Chondrocyte (in vitro differentiated cells): ENCODE measurements around the gene BBS7. TPM values are rescaled to one million over a fixed set of nuclear protein-coding genes. Genes with fewer than 3 reads are reported as not detected.

Source experiments
- DNase-seq: peaks from one replicate; pipeline ENCODE4 v3.0.0; 2021; ENCODE audit warnings: mixed read lengths, low spot score
- H3K27ac Mint-ChIP-seq: one replicate; pipeline ENCODE4 v1.8.0; 2021; ENCODE audit warnings: mild to moderate bottlenecking, moderate library complexity, mixed read lengths; ENCODE audit not compliant: unreplicated experiment
- H3K27me3 Mint-ChIP-seq: 2 replicates; pipeline ENCODE4 v1.8.0; 2021; ENCODE audit warnings: low read depth, mixed read lengths
- H3K36me3 Mint-ChIP-seq: 2 replicates; pipeline ENCODE4 v1.8.0; 2021; ENCODE audit warnings: low read depth, mixed read lengths
- H3K4me1 Mint-ChIP-seq: 2 replicates; pipeline ENCODE4 v1.8.0; 2021; ENCODE audit warnings: low read depth, mild to moderate bottlenecking, mixed read lengths
- H3K4me3 Mint-ChIP-seq: one replicate; pipeline ENCODE4 v1.8.0; 2021; ENCODE audit warnings: mild to moderate bottlenecking, moderate library complexity, mixed read lengths; ENCODE audit not compliant: unreplicated experiment
- H3K9me3 Mint-ChIP-seq: 2 replicates; pipeline ENCODE4 v1.8.0; 2021; ENCODE audit warnings: low read depth, mixed read lengths
- CTCF ChIP-seq: fragments of 200-600 bp; sonication (generic); IDR thresholded peaks from 2 replicates; pipeline ENCODE4 v1.5.0; 2021; ENCODE audit warnings: antibody characterized with exemption, mild to moderate bottlenecking, moderate library complexity
- total RNA-seq: library from RNA; stranded (reverse); gene quantifications from 3 replicates; pipeline ENCODE4 v1.2.1, GENCODE V29; 2021

BBS7 gene
- total RNA-seq, 1 donor from 2014 or later, result 22.9 TPM

GRCh38 chr4:121823505-121824170 lies 46.6 kb downstream of the BBS7 start, which contains the start of gene CCNA2:
Gene CCNA2, minus strand, starts transcription at chr4:121823883. Its CDS starts 255 bp downstream, at chr4:121823628.
- Mint-ChIP-seq H3K27me3 (no peaks in the 10 kb centered on the region), H3K9me3 (no peaks in the 10 kb centered on the region), H3K27ac (peak within 1 kb of the TSS; percentile 96), H3K36me3 (peaks cover 4% of the 10 kb centered on the region), H3K4me1 (peaks cover 44% of the 10 kb centered on the region), H3K4me3 (peak within 1 kb of the TSS; percentile 93)
- peak; percentile 95 for DNase-seq
- no peak for TF ChIP-seq CTCF

GRCh38 chr4:121822796-121823504 lies 47.3 kb downstream of the BBS7 start:
- no peak for DNase-seq

GRCh38 chr4:121822047-121822446 lies 48.2 kb downstream of the BBS7 start:
- TF ChIP-seq CTCF, result no peak
- Mint-ChIP-seq H3K27ac (peak overlapping the region; percentile 96), H3K4me1 (peaks cover 51% of the 10 kb centered on the region), H3K36me3 (peaks cover 7% of the 10 kb centered on the region), H3K27me3 (no peaks in the 10 kb centered on the region), H3K9me3 (no peaks in the 10 kb centered on the region), H3K4me3 (peak overlapping the region; percentile 93)
- no peak for DNase-seq

More at GRCh38 chr4:121822796-121823504, 47.3 kb downstream of the BBS7 start:
- no peaks in the 10 kb centered on the region for H3K27me3 Mint-ChIP-seq
- peaks cover 51% of the 10 kb centered on the region for H3K4me1 Mint-ChIP-seq
- peaks cover 8% of the 10 kb centered on the region for H3K36me3 Mint-ChIP-seq
- TF ChIP-seq CTCF, result peak; percentile 59
- no peaks in the 10 kb centered on the region for H3K9me3 Mint-ChIP-seq
- H3K4me3 Mint-ChIP-seq, result peak overlapping the region; percentile 93
- H3K27ac Mint-ChIP-seq, result peak overlapping the region; percentile 96

GRCh38 chr4:121819216-121819965 lies 50.9 kb downstream of the BBS7 start:
- DNase-seq, result no peak
- Mint-ChIP-seq H3K27me3 (no peaks in the 10 kb centered on the region), H3K27ac (peak overlapping the region; percentile 46), H3K4me3 (no peak overlapping the region), H3K9me3 (no peaks in the 10 kb centered on the region), H3K36me3 (peaks cover 11% of the 10 kb centered on the region), H3K4me1 (peaks cover 57% of the 10 kb centered on the region)
- no peak for TF ChIP-seq CTCF

- Mint-ChIP-seq H3K36me3 (peaks cover 13% of the 10 kb centered on the region), H3K9me3 (no peaks in the 10 kb centered on the region), H3K27ac (peak overlapping the region; percentile 63), H3K4me3 (no peak overlapping the region), H3K27me3 (no peaks in the 10 kb centered on the region), H3K4me1 (peaks cover 54% of the 10 kb centered on the region)
- no peak for DNase-seq
- no peak for TF ChIP-seq CTCF
Observed at GRCh38 chr4:121818215-121818614, 52.1 kb downstream of the BBS7 start.
